GM18520 (cell line): ENCODE measurements around the gene CTSA.
"Not testable (repeated sequence)": the region's sequence is repeated elsewhere in the genome, so short reads cannot be mapped to it uniquely, and the experiment has no call there.

Experiments
- ATAC-seq: cut with Tn5 transposase; IDR thresholded peaks from one replicate; pipeline ENCODE4 v1.9.1; 2021; ENCODE audit not compliant: unreplicated experiment

CTSA gene

GRCh38 chr20:45863543-45864470 is 27.3 kb upstream of the CTSA start:
- ATAC-seq: no peak

DNA sequence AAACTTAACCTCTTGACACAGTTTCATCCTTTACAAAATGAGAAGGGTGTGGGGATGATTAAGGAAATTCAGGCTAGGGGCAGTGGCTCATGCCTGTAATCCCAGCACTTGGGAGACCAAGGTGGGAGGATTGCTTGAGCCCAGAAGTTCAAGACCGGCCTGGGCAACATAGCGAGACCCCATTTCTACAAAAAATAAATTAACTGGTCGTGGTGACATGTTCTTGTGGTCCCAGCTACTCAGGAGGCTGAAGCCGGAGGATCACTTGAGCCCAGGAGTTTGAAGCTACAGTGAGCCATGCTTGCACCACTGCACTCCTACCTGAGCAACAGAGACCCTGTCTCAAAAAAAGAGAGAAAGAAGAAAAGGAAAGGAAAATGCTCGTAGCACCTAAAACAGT is 24.7 kb upstream of the CTSA start:
- no peak for ATAC-seq

DNA sequence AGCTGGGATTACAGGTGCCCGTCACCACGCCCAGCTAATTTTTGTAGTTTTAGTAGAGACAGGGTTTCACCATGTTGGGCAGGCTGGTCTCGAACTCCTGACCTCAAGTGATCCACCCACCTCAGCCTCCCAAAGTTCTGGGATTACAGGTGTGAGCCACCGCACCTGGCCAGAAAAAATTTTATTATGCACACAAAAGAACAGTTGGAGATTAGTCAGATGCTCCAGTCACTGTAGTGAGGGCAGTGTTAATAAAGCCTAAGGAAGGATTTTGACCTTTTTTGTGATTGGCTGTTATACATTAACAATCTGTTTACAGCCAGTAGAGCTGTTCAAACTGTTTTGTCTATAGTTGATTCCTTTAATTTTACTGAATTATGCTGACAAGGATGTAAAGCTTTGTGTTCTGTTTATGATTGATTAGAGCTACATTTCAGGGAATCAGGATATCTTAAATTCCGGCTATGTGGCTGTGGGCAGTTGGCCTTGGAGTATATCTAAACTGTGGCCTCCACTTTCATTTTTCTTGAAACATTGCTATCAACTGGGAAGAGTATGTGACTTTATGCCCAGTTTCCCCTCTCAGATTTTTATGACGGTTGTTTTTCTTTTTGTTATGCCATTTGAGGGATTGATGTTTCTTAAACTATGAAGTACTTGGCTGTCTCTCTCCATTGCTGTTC is 23.9 kb upstream of the CTSA start:
- ATAC-seq: no peak

DNA sequence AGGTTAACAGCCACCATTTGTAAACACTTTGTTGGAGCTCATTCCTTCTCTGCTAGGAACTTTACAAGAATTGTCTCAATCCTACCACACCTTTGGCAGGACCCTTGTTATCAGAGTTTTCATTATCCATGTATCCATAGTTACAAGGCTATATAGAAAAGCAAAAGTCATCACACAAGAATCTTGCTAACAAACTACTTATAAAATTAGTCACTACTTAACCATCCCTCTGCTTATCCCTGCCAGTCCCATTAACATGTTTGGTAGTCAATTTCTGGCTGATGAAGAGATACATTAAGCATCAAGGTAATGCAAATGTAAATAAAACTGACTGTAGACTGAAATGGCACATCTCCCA is 23.3 kb upstream of the CTSA start:
- ATAC-seq: no peak

DNA sequence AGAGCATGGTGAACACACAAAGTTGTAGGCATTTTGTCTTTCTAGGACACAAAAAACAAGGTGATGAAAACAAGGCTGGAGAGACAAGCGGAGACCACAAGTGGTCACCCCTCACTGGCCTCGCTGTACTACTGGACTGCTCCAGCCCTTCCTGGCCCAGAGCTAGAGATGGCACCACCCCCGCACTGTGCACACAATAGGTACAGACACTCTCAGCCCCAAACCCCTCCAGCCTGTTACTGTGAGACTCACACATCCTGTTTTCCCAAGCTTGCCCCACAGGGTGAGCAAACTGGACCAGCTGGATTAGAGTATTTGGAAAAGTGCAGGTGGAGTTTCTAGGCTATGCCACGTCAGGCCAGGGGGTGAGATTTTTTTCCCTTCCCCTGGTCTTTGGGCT is 18.5 kb upstream of the CTSA start:
- ATAC-seq: no peak

DNA sequence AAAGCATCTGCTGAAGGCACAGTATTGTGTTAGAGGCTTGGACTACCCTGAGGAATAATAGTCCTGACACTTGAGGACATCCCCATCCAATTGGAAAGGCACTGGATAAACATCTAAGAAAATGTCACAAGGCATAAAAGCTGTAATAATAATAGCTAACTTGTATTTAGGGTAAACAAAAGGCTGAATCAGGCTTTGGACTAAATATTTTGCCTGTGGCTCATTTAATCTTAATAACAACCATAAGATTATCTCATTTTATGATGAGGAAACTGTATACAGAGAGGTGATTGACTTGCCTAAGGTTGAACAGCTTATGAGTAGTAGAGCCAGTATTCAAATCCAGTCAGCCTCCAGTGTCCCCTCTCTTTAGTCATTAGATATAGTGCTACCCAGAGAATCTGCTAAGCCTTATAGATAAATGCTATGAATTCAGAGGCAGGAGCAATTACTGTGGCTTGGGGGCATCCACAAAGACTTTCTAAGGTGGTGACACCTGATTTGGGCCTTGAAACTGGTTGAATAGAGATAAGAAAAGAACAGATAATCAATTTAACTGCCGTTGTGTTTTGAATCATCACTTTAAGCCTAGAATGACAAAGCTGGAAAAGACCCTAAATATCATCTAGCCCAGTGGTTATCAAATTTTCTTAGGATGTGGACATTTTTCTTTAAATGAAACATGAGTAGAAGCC is 17.6 kb upstream of the CTSA start:
- ATAC-seq: no peak

DNA sequence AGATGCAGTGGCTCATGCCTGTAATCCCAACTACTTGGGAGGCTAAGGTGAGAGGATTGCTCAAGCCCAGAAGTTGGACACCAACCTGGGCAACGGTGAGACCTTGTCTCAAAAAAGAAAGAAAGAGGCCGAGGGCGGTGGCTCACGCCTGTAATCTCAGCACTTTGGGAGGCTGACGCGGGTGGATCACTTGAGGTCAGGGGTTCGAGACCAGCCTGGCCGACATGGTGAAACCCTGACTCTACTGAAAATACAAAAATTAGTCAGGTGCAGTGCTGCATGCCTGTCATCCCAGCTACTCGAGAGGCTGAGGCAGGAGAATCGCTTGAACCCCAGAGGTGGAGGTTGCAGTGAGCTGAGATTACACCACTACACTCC is 17.0 kb upstream of the CTSA start:
- ATAC-seq: not testable (repeated sequence)

DNA sequence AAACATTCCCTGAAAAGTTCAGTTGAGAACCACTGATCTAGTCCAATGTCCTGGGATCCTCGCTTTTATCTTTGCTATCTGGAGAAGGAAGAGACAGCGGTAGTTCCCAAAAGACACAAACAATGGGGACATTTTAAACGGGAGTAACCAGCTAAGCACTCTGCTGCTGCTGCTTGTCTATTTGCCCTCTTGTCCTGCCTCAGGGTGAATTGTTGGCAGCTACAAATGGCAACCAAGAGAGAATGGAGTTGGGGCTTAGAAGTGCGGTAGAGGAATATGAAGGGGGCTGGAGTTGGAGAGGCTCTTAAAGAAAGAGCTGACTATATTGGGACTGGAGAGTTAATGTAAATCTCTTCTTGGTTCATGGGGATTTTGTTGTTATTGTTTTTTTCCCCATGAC is 16.6 kb upstream of the CTSA start:
- no peak for ATAC-seq

- ATAC-seq: no peak
Observed at GRCh38 chr20:45878076-45878761, 12.9 kb upstream of the CTSA start.

DNA sequence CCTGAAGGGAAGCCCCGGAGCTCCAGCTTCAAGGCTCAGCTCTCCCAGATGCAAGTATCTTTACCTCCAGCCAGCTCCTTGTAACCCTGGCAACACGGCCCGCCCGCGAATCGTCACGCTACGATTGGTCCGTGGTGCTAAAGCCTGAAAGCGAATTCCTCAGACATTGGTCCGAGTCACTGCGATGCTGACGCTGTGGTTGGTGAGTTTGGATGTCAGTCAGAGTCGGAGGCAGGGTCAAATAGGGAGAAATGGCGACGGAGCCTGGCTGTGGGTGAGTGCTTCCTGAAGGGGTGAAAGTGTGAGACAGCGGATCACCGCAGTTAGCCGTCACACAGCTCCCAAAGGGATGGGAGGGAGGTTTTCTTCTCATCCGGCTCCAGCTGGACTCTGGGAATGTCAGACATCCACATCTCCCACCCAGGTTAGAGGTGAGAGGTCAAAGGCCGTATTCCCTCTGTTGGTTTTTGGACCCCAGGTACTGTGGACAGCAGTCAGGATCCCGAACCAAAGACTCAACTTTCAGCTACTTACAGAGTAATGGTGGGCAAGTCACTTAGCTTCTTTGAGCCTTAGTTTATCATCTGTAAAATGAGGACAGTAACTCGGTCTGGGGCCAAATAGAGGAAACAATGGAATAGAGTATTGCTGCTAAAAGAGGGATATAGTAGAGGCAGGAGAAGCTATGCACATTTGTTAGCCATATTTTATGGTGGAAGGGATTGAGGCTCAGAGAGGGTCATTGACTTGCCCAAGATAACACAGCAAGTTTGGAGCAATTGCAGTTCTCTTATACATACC is 9.9 kb upstream of the CTSA start, which contains the start of gene ZSWIM1:
ZSWIM1 (plus strand) TSS at position 240 of the 801 bp plus-strand sequence. CDS start 1,366 bp downstream, outside the sequence.
- ATAC-seq: peak; percentile 99

DNA sequence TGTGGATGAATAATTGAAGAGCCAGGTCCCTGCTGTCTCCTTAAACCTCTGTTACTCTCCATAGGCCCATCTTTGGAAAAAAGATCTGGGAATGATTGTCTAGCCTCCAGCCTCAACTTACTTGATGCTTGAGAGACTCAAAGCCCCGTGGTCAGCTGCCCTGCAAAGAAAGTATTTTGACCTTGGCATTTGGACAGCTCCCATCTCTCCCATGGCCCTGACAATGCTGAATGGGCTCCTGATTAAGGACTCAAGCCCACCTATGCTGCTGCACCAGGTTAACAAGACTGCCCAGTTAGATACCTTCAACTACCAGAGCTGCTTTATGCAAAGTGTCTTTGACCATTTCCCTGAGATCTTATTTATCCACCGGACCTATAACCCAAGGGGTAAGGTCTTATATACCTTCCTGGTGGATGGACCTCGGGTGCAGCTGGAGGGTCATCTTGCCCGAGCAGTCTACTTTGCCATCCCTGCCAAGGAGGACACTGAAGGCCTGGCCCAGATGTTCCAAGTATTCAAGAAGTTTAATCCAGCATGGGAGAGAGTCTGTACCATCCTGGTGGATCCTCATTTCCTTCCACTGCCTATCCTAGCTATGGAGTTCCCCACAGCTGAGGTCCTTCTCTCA is 8.6 kb upstream of the CTSA start:
- ATAC-seq: no peak

DNA sequence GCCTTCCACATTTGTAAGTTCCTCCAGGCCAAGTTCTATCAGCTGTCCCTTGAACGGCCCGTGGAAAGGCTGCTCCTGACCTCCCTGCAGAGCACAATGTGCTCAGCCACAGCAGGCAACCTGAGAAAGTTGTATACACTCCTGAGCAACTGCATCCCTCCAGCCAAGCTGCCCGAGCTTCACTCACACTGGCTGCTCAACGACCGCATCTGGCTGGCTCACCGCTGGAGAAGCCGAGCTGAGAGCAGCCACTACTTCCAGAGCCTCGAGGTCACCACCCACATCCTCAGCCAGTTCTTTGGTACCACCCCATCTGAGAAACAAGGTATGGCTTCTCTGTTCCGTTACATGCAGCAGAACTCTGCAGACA is 8.1 kb upstream of the CTSA start:
- ATAC-seq: no peak

DNA sequence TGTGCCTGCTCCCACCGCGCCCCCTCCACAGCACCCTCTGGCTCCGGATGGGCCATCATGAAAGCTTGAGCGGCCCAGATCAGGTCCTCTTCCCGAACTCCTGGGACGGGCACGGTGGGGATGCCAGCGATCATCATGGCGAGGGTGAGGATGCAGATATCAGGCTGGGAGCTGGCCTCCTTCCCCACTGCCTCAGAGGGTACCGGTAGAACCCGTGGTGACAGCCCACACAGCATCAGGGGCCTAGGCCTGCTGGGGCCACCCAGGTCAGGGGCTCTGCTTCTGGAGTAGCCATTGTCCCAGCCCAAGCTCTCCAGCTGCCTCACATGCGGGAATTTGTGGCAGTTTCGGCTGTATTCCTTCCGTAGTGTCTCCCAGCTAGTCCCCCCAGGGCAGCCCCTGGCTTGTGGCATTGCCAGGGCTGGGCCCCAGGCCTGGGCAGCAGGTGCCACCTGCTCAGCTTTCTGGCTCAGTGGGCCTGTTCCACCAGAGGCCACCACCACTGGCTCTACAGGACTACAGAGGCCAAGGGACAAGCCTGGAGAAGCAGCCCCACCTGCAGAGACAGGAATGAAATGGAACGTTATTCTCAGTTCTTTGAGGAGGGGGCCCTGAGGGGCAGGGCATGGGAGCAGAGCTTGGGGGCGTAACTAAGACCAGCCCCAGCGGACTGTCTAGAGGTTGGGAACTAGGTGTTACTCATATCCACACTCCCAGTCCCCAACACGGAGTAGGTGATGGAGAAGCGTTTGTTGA is 4.4 kb upstream of the CTSA start:
- no peak for ATAC-seq

DNA sequence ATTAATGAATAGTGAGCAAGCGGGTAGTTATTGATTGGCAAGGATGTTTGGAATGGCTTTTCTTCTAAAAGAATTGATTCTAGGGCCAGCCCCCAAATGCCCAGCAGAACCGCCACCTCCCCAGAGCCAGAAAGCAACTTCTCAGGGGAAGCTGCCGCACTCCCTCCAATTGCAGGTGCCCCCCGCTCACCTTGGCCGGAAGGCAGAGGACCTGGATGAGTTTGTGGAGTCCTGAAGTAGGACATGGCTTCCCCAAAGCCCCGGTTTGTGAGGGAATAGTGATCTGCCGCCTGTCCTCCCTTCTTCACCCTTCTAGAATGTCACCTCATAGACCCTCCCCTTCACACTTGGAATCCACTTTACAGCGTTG is 3.8 kb upstream of the CTSA start, which contains the start of gene SPATA25:
SPATA25 (minus strand) TSS at position 277 of the 370 bp plus-strand sequence; CDS start at position 245, 32 bp downstream.
- ATAC-seq: no peak

GRCh38 chr20:45888681-45889080 is 2.5 kb upstream of the CTSA start:
- ATAC-seq: no peak

DNA sequence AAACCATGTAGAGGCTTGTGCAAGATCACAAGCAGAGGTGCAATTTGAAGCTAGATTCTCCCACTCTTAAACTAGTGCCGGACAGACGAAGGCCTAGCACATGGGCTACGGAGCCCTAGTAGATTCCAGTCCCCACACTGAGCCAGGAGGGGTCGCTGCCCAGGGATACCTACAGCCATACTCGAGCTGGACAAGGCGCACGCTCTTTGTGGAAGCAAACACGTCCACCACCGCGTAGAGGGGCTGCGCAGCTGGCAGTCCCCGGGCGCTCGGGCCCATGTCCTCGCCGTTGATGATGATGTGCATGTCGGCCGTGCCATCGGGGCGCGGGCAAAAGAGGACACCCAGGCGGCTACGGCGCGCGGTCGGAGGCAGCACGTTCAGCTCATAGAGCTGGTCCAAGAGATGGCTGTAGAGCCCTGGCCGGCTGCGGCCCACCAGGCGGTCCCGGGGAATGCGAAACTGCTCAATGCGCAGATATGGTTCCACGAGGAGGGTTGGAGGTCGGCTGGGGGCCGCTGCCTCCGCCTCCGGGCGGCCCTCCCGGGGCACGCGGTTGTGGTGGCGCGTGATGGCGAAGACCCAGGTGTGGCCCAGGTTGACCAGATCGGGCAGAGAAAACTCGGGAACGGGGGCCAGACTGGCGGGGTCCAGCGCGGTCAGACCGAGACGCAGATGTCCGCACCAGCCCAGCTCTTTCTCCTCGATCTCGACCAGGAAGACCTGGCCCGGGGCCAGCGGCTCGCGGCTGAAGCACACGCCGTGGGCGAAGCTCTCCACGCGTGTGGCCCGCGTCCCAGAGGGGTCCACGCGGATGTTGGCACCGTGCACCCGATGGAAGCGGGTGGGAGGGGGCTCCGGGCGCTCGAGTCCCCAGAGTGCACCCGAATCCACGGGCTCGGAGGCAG is 804 bp upstream of the CTSA start:
- ATAC-seq: no peak

DNA sequence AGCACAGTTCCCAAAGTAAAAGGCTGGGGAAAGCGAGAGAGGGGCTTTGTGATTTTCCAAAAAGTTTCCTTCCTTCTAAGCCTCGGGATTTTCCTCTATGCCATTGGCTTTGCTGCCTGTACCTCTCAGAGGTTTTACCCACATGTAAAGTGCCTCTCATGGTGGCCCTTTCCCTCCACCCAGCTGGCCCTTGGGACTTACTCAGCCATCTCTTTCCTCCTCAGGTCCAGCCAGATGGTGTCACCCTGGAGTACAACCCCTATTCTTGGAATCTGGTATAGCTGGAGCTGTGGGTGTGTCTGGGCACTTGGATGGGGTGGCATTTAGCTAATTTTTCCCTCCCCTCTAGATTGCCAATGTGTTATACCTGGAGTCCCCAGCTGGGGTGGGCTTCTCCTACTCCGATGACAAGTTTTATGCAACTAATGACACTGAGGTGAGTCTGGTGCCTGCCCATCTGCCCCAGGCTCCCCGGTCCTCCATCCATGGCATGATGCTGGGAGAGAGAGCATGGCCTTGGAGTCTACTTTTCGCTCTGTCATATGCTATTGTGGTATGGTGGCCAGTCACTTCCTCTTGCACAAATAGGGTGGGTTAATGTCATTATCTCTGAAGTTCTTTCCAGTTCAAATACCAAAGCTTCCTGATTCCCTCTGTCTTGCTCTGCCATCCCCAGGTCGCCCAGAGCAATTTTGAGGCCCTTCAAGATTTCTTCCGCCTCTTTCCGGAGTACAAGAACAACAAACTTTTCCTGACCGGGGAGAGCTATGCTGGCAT is 1.1 kb downstream of the CTSA start:
- ATAC-seq: no peak
